Measurements from ENCODE around the gene SLC34A2. TPM values are rescaled to one million over a fixed set of nuclear protein-coding genes. Genes with fewer than 3 reads are reported as not detected.
"Not testable (repeated sequence)": the region's sequence is repeated elsewhere in the genome, so short reads cannot be mapped to it uniquely, and the experiment has no call there.

Gene SLC34A2
- total RNA-seq, 6 donors from 2014 or later: 618 to 2,772 (median 1,642) TPM

GRCh38 chr4:25658357-25658771, 2.7 kb downstream of the SLC34A2 start:
- Histone ChIP-seq H3K36me3 (peaks cover under 1 to 6% (median 3%) of the 10 kb centered on the region in 4 donors), H3K27me3 (no peaks in the 10 kb centered on the region), H3K4me1 (peaks cover 0 to 12% (median 2%) of the 10 kb centered on the region in 4 donors), H3K9me3 (no peaks in the 10 kb centered on the region), H3K4me3 (peak overlapping the region in 3 of 4 donors; percentile 48 to 53 (median 53)), H3K27ac (peak overlapping the region; percentile 76 to 93 (median 86))
- DNase-seq (peak in 1 of 2 donors; percentile 58), ATAC-seq (ENCODE audit: low FRiP score in 2 of 2) (no peak)
- 57 to 71% methylated on average over 3 of the region's 3 CpGs for WGBS, 2 donors
- TF ChIP-seq, protein P1, sequence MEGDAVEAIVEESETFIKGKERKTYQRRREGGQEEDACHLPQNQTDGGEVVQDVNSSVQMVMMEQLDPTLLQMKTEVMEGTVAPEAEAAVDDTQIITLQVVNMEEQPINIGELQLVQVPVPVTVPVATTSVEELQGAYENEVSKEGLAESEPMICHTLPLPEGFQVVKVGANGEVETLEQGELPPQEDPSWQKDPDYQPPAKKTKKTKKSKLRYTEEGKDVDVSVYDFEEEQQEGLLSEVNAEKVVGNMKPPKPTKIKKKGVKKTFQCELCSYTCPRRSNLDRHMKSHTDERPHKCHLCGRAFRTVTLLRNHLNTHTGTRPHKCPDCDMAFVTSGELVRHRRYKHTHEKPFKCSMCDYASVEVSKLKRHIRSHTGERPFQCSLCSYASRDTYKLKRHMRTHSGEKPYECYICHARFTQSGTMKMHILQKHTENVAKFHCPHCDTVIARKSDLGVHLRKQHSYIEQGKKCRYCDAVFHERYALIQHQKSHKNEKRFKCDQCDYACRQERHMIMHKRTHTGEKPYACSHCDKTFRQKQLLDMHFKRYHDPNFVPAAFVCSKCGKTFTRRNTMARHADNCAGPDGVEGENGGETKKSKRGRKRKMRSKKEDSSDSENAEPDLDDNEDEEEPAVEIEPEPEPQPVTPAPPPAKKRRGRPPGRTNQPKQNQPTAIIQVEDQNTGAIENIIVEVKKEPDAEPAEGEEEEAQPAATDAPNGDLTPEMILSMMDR (IDR thresholded peaks at IDR 0.05): no peak
- TF ChIP-seq POLR2A (IDR thresholded peaks at IDR 0.05) (peak in 1 of 4 donors; percentile 28), POLR2AphosphoS5 (IDR thresholded peaks at IDR 0.05) (no peak)

- H3K36me3 ChIP-seq: peaks cover 2 to 10% (median 5%) of the 10 kb centered on the region in 4 donors
Observed at GRCh38 chr4:25658777-25659176, 3.1 kb downstream of the SLC34A2 start.

GRCh38 chr4:25661441-25661840, 5.8 kb downstream of the SLC34A2 start:
- not testable (repeated sequence) for H3K9me3 ChIP-seq; DNase-seq; H3K27me3 ChIP-seq; H3K4me1 ChIP-seq; ATAC-seq (ENCODE audit: low FRiP score in 2 of 2)
- H3K27ac ChIP-seq: peak overlapping the region in 2 of 4 donors; percentile 59 to 93
- H3K4me3 ChIP-seq: peak overlapping the region in 3 of 4 donors; percentile 48 to 53 (median 53)
- H3K36me3 ChIP-seq: peaks cover 2 to 15% (median 11%) of the 10 kb centered on the region in 4 donors
- 54 to 61% methylated on average over 4 of the region's 4 CpGs for WGBS, 2 donors

More at GRCh38 chr4:25658777-25659176, 3.1 kb downstream of the SLC34A2 start:
- peaks cover 0 to 12% (median 4%) of the 10 kb centered on the region in 4 donors for H3K4me1 ChIP-seq
- DNase-seq: peak in 1 of 2 donors; percentile 53
- H3K9me3 ChIP-seq: no peaks in the 10 kb centered on the region
- TF ChIP-seq, protein P1 (IDR thresholded peaks at IDR 0.05): no peak
- TF ChIP-seq POLR2AphosphoS5 (IDR thresholded peaks at IDR 0.05): no peak
- no peak for TF ChIP-seq EP300 (IDR thresholded peaks at IDR 0.05)
- TF ChIP-seq POLR2A (IDR thresholded peaks at IDR 0.05): no peak
- no peaks in the 10 kb centered on the region for H3K27me3 ChIP-seq
- ATAC-seq (ENCODE audit: low FRiP score in 2 of 2): no peak
- H3K4me3 ChIP-seq: peak overlapping the region in 3 of 4 donors; percentile 48 to 53 (median 53)
- WGBS, 2 donors: 57% methylated on average over 3 of the region's 3 CpGs; no CpG with 5 or more reads in 1 of the 2 donors
- H3K27ac ChIP-seq: peak overlapping the region; percentile 48 to 93 (median 86)

- H3K4me1 ChIP-seq: peaks cover 0 to 9% (median 2%) of the 10 kb centered on the region in 4 donors
- WGBS, 2 donors: 58 to 66% methylated on average over 10 of the region's 10 CpGs
- ATAC-seq (ENCODE audit: low FRiP score in 2 of 2) (no peak), DNase-seq (no peak)
- H3K27me3 ChIP-seq: no peaks in the 10 kb centered on the region
- TF ChIP-seq POLR2AphosphoS5 (IDR thresholded peaks at IDR 0.05) (no peak), EP300 (IDR thresholded peaks at IDR 0.05) (no peak), POLR2A (IDR thresholded peaks at IDR 0.05) (peak in 1 of 4 donors; percentile 11)
- TF ChIP-seq, protein P1 (IDR thresholded peaks at IDR 0.05): no peak
- H3K4me3 ChIP-seq: peak overlapping the region in 2 of 4 donors; percentile 53
- H3K9me3 ChIP-seq: no peaks in the 10 kb centered on the region
- H3K27ac ChIP-seq: peak overlapping the region in 2 of 4 donors; percentile 59 to 93
- H3K36me3 ChIP-seq: peaks cover 7 to 24% (median 11%) of the 10 kb centered on the region in 4 donors
Observed at GRCh38 chr4:25662306-25662705, 6.7 kb downstream of the SLC34A2 start.

GRCh38 chr4:25663781-25664180, 8.1 kb downstream of the SLC34A2 start:
- Histone ChIP-seq H3K27ac (peak overlapping the region in 2 of 4 donors; percentile 30), H3K27me3 (no peaks in the 10 kb centered on the region), H3K4me1 (peaks cover 0 to 9% (median 2%) of the 10 kb centered on the region in 4 donors), H3K36me3 (peaks cover 10 to 24% (median 14%) of the 10 kb centered on the region in 4 donors), H3K4me3 (peak overlapping the region in 1 of 4 donors; percentile 53), H3K9me3 (no peaks in the 10 kb centered on the region)
- TF ChIP-seq POLR2AphosphoS5 (IDR thresholded peaks at IDR 0.05): no peak
- TF ChIP-seq, protein P1 (IDR thresholded peaks at IDR 0.05): no peak
- DNase-seq (no peak), ATAC-seq (ENCODE audit: low FRiP score in 2 of 2) (no peak)
- WGBS, 2 donors: 46 to 53% methylated on average over 8 of the region's 8 CpGs

Measured in upper lobe of left lung (tissue), 6 donors.